ENCODE results near the gene FOLH1.
"Not testable (repeated sequence)": the region's sequence is repeated elsewhere in the genome, so short reads cannot be mapped to it uniquely, and the experiment has no call there.

FOLH1 gene

GRCh38 chr11:49175378-49175777 lies 33.0 kb downstream of the FOLH1 start:
- not testable (repeated sequence) for DNase-seq

- DNase-seq, result not testable (repeated sequence)
These were observed 33.6 kb downstream of the FOLH1 start for GRCh38 chr11:49174691-49175366.

- not testable (repeated sequence) for DNase-seq
These were observed 36.8 kb downstream of the FOLH1 start for GRCh38 chr11:49171613-49172012.

- not testable (repeated sequence) for DNase-seq
These were observed 38.8 kb downstream of the FOLH1 start for GRCh38 chr11:49169579-49169978.

GRCh38 chr11:49168992-49169391 lies 39.4 kb downstream of the FOLH1 start:
- not testable (repeated sequence) for DNase-seq

- DNase-seq, result no peak
These were observed 57.2 kb downstream of the FOLH1 start for GRCh38 chr11:49151211-49151610.

GRCh38 chr11:49102356-49102755 lies 106.0 kb downstream of the FOLH1 start:
- DNase-seq, result not testable (repeated sequence)
